Breast epithelium (tissue), 4 donors: ENCODE measurements around the gene ARL6. TPM values are rescaled to one million over a fixed set of nuclear protein-coding genes. Genes with fewer than 3 reads are reported as not detected.
"Not testable (repeated sequence)": the region's sequence is repeated elsewhere in the genome, so short reads cannot be mapped to it uniquely, and the experiment has no call there.

Source experiments
- DNase-seq, 2 donors: peaks; one replicate each; pipeline ENCODE4 v3.0.0-alpha.2; 2019; ENCODE audit warnings: low spot score in 2 of 2
- H3K27ac ChIP-seq, 2 donors: fragments of 200-600 bp; sonication (generic) in 1 of 2; one replicate each; pipeline ENCODE4 v1.5.1; 2016 to 2019; ENCODE audit warnings: mild to moderate bottlenecking in 1 of 2
- H3K27me3 ChIP-seq, 2 donors: fragments of 200-600 bp; sonication (generic) in 1 of 2; one replicate each; pipeline versions ENCODE4 v1.5.1 to v1.6.0; 2017 to 2019; ENCODE audit warnings: control low read depth in 1 of 2, mild to moderate bottlenecking in 1 of 2
- H3K36me3 ChIP-seq: fragments of 200-600 bp; one replicate; pipeline ENCODE4 v1.5.1; 2019
- H3K4me1 ChIP-seq, 2 donors: fragments of 200-600 bp; sonication (generic); one replicate each; pipeline ENCODE4 v1.5.1; 2016 to 2019; ENCODE audit warnings: control low read depth in 1 of 2
- H3K4me3 ChIP-seq, 3 donors: fragments of 200-600 bp; sonication (generic); 1 replicate in 2 of 3; 2 replicates in 1 of 3; pipeline ENCODE4 v1.5.1; 2016 to 2019; ENCODE audit warnings: mild to moderate bottlenecking in 3 of 3, moderate library complexity in 2 of 3
- H3K9me3 ChIP-seq, 2 donors: fragments of 200-600 bp; sonication (generic) in 1 of 2; one replicate each; pipeline ENCODE4 v1.5.1; 2016 to 2019; ENCODE audit warnings: control low read depth in 1 of 2
- CTCF ChIP-seq, 3 donors: fragments of 450-650 bp; IDR thresholded peaks; one replicate each; pipeline ENCODE4 v1.5.1; 2016 to 2017; ENCODE audit warnings: antibody characterized with exemption in 3 of 3, mild to moderate bottlenecking in 3 of 3, moderate library complexity in 3 of 3
- POLR2A ChIP-seq: fragments of 450-650 bp; IDR thresholded peaks from one replicate; pipeline ENCODE4 v1.6.1; 2016; ENCODE audit warnings: antibody characterized with exemption, mild to moderate bottlenecking, moderate library complexity
- POLR2AphosphoS5 ChIP-seq, 3 donors: sonication (generic); formaldehyde crosslinking; IDR thresholded peaks; one replicate each; pipeline ENCODE4 v1.6.1; 2017; ENCODE audit warnings: antibody characterized with exemption in 3 of 3
- intact Hi-C: fragments of 100-400 bp; cut with DNase I; formaldehyde crosslinking; loops from one replicate; pipeline ENCODE4 v1.15.1; 2023; ENCODE audit warnings: low total_unique reads
- total RNA-seq, 3 donors: library from RNA; depleted of rRNA; stranded (reverse); fragments of >200 nt; gene quantifications; one replicate each; pipeline ENCODE4 v1.1.0, GENCODE V29; 2016

ARL6 gene
- total RNA-seq, 3 donors from 2014 or later: 5.4 to 9.5 (median 9.2) TPM

- TF ChIP-seq POLR2AphosphoS5 (IDR thresholded peaks at IDR 0.05) (no peak), POLR2A (no peak), CTCF (IDR thresholded peaks at IDR 0.05) (no peak)
- Histone ChIP-seq H3K9me3 (no peaks in the 10 kb centered on the region), H3K4me3 (no peak overlapping the region), H3K27me3 (no peaks in the 10 kb centered on the region), H3K27ac (no peak overlapping the region), H3K4me1 (no peaks in the 10 kb centered on the region), H3K36me3 (no peaks in the 10 kb centered on the region)
- intact Hi-C loops: no loop called here
- DNase-seq: no peak
Observed at GRCh38 chr3:97831140-97831539, 66.6 kb downstream of the ARL6 start.

- intact Hi-C loops, H3K4me3 ChIP-seq, H3K36me3 ChIP-seq, H3K27ac ChIP-seq, H3K9me3 ChIP-seq, H3K27me3 ChIP-seq, DNase-seq, H3K4me1 ChIP-seq: not testable (repeated sequence)
Observed at GRCh38 chr3:97833184-97833583, 68.6 kb downstream of the ARL6 start.

GRCh38 chr3:97835761-97836160, 71.2 kb downstream of the ARL6 start:
- H3K27ac ChIP-seq: no peak overlapping the region
- H3K4me3 ChIP-seq: no peak overlapping the region
- no peaks in the 10 kb centered on the region for H3K36me3 ChIP-seq
- H3K9me3 ChIP-seq: no peaks in the 10 kb centered on the region
- TF ChIP-seq POLR2AphosphoS5 (IDR thresholded peaks at IDR 0.05) (no peak), POLR2A (no peak), CTCF (IDR thresholded peaks at IDR 0.05) (no peak)
- H3K4me1 ChIP-seq: no peaks in the 10 kb centered on the region
- DNase-seq: no peak
- no peaks in the 10 kb centered on the region for H3K27me3 ChIP-seq
- intact Hi-C loops: no loop called here

GRCh38 chr3:97838393-97838792, 73.8 kb downstream of the ARL6 start:
- no peak for TF ChIP-seq POLR2AphosphoS5 (IDR thresholded peaks at IDR 0.05)
- TF ChIP-seq POLR2A: no peak
- no peak for TF ChIP-seq CTCF (IDR thresholded peaks at IDR 0.05)
- Histone ChIP-seq H3K4me3 (no peak overlapping the region), H3K27ac (no peak overlapping the region), H3K36me3 (no peaks in the 10 kb centered on the region), H3K4me1 (no peaks in the 10 kb centered on the region), H3K27me3 (no peaks in the 10 kb centered on the region), H3K9me3 (no peaks in the 10 kb centered on the region)
- intact Hi-C loops: no loop called here
- DNase-seq: no peak

GRCh38 chr3:97839944-97840343, 75.4 kb downstream of the ARL6 start:
- intact Hi-C loops: no loop called here
- DNase-seq: no peak
- H3K4me3 ChIP-seq: no peak overlapping the region
- no peaks in the 10 kb centered on the region for H3K4me1 ChIP-seq
- no peaks in the 10 kb centered on the region for H3K36me3 ChIP-seq
- H3K27ac ChIP-seq: no peak overlapping the region
- no peak for TF ChIP-seq POLR2A
- TF ChIP-seq CTCF (IDR thresholded peaks at IDR 0.05): no peak
- TF ChIP-seq POLR2AphosphoS5 (IDR thresholded peaks at IDR 0.05): no peak
- no peaks in the 10 kb centered on the region for H3K27me3 ChIP-seq
- H3K9me3 ChIP-seq: no peaks in the 10 kb centered on the region

GRCh38 chr3:97841304-97841703, 76.7 kb downstream of the ARL6 start:
- intact Hi-C loops: no loop called here
- Histone ChIP-seq H3K36me3 (no peaks in the 10 kb centered on the region), H3K4me3 (no peak overlapping the region), H3K4me1 (no peaks in the 10 kb centered on the region), H3K27me3 (no peaks in the 10 kb centered on the region), H3K9me3 (no peaks in the 10 kb centered on the region), H3K27ac (no peak overlapping the region)
- no peak for TF ChIP-seq POLR2A
- TF ChIP-seq POLR2AphosphoS5 (IDR thresholded peaks at IDR 0.05): no peak
- TF ChIP-seq CTCF (IDR thresholded peaks at IDR 0.05): no peak
- DNase-seq: no peak
